Loucy (cell line): Measurements from ENCODE around the gene HSPG2.

Experiments used
- CTCF ChIP-seq: fragments of 200-600 bp; sonication (generic); conservative IDR thresholded peaks from 2 replicates; pipeline ENCODE4 v1.5.1; 2014; ENCODE audit warnings: mild to moderate bottlenecking, antibody characterized with exemption, low read length
- EZH2phosphoT487 ChIP-seq: fragments of 200-600 bp; IDR thresholded peaks from 2 replicates; pipeline ENCODE4 v1.6.1; 2018; ENCODE audit warnings: antibody characterized with exemption, mild to moderate bottlenecking, moderate library complexity, borderline replicate concordance

GRCh38 chr1:21952786-21953520 is 15.8 kb upstream of the HSPG2 start:
- TF ChIP-seq CTCF (no peak), EZH2phosphoT487 (no peak)
